Measurements from ENCODE around the gene AUH. TPM values are rescaled to one million over a fixed set of nuclear protein-coding genes. Genes with fewer than 3 reads are reported as not detected.

Gene AUH
- total RNA-seq, 2 experiments from 2014 or later, result 16.9 to 24.5 TPM

DNA sequence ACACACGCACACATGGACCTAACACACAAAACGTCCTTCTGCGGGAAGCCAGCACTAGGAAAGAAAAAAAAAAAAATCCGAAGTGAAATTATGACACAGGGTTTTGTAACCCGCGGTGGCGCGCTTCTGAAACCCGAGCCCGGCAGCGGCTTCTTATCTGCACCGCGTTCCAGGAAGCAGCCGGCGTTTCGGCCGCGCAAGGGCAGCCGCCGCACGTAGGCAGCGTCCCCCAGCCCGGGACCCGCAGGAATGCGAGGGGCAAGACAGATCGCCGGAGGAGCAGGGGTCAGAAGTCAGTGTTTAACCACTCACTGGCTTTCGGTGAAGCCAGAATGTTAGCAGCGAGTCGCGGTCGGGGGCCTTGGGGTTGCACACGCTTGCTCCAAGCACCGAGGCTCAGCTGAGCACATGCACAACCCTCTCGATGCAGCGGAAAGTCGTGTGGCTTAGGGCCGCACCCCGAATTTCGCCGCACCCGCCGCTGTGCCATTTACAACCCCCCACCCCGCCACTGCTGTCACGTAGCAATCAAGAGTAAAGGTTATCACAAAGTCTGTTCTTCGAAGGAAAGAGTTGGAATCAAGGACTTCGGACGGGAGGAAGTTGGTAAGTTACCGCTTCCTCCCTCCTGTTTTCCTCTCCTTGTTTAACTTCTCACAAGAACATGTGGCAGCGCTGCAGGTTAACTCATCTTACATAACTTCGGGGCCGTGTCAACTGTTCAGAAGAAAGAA is 167.9 kb downstream of the AUH start:
- H3K27ac ChIP-seq (ENCODE audit: low read depth, low read length, poor library complexity, severe bottlenecking), result peak overlapping the region; percentile 85
- H3K4me3 ChIP-seq (ENCODE audit: low read depth, low read length, poor library complexity, severe bottlenecking), result peak overlapping the region; percentile 52
- H3K9me2 ChIP-seq (ENCODE audit: insufficient read depth, low read length), result no peaks in the 10 kb centered on the region
- H3K4me2 ChIP-seq (ENCODE audit: low read length), result peak overlapping the region; percentile 61
- CTCF ChIA-PET (ENCODE audit: unreplicated experiment), result no interaction called here
- H2AFZ ChIP-seq (ENCODE audit: low read length), result peak overlapping the region; percentile 70
- TF ChIP-seq, protein P1, sequence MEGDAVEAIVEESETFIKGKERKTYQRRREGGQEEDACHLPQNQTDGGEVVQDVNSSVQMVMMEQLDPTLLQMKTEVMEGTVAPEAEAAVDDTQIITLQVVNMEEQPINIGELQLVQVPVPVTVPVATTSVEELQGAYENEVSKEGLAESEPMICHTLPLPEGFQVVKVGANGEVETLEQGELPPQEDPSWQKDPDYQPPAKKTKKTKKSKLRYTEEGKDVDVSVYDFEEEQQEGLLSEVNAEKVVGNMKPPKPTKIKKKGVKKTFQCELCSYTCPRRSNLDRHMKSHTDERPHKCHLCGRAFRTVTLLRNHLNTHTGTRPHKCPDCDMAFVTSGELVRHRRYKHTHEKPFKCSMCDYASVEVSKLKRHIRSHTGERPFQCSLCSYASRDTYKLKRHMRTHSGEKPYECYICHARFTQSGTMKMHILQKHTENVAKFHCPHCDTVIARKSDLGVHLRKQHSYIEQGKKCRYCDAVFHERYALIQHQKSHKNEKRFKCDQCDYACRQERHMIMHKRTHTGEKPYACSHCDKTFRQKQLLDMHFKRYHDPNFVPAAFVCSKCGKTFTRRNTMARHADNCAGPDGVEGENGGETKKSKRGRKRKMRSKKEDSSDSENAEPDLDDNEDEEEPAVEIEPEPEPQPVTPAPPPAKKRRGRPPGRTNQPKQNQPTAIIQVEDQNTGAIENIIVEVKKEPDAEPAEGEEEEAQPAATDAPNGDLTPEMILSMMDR (conservative IDR thresholded peaks at IDR 0.05; ENCODE audit: low read length), result no peak
- no peak for TF ChIP-seq EZH2phosphoT487 (IDR thresholded peaks at IDR 0.05; ENCODE audit: borderline replicate concordance, low read depth, low read length)
- BruUV-seq (replicated peaks), result no TSS peak
- POLR2A ChIA-PET, result no interaction called here
- H3K79me2 ChIP-seq (ENCODE audit: insufficient read depth, low read depth, low read length), result no peaks in the 10 kb centered on the region
- peaks cover 40% of the 10 kb centered on the region for H3K4me1 ChIP-seq (ENCODE audit: insufficient read depth, low read length, poor library complexity, severe bottlenecking)
- peak; percentile 66 for DNase-seq (ENCODE audit: low spot score)
- H3K36me3 ChIP-seq (ENCODE audit: insufficient read depth, low read length), result no peaks in the 10 kb centered on the region; the same call in 1 of the 2 replicates
- H3K9me3 ChIP-seq (ENCODE audit: low read length), result no peaks in the 10 kb centered on the region
- H4K20me1 ChIP-seq (ENCODE audit: insufficient read depth, low read length), result no peaks in the 10 kb centered on the region
- intact Hi-C loops (cut with micrococcal nuclease; ENCODE audit: unreplicated experiment), result loop anchor here (2.0 to 5.0 kb wide), 4 partner anchors 31 to 233 kb away; partner anchors contain the start of gene AUH

DNA sequence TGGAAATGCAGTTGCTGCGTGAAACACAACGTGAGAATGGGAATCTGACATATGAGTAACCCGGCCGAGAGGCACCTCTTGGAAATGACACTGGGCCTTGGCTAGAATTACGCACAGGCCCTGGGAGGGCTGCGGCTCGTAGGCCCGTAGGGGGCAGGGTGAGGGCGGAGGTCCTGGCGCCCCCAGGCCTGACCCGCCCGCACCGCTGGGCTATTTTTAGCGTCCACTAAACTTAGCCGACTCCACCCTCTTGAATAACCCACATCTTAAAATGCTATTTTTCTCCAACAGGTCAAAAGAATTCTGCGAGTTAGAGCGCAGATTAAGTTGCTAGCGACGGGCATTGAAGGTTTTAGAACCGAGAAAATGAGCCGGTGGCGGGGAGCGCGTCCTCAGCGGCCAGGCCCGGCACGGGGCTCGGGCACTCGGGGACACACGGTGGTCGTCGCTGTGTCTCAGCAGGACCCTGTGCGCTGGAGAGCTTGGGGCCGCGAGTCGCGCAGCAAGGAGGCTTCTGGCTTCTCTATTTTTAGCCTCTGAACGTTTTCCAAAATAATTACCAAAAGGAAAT is 168.5 kb downstream of the AUH start:
- H2AFZ ChIP-seq (ENCODE audit: low read length), result peak overlapping the region; percentile 70
- no peaks in the 10 kb centered on the region for H3K9me3 ChIP-seq (ENCODE audit: low read length)
- peaks cover 40% of the 10 kb centered on the region for H3K4me1 ChIP-seq (ENCODE audit: insufficient read depth, low read length, poor library complexity, severe bottlenecking)
- BruUV-seq (replicated peaks), result no TSS peak
- peak overlapping the region; percentile 61 for H3K4me2 ChIP-seq (ENCODE audit: low read length)
- intact Hi-C loops (cut with micrococcal nuclease; ENCODE audit: unreplicated experiment), result loop anchor here (2.0 to 5.0 kb wide), 4 partner anchors 30 to 234 kb away; partner anchors contain the start of gene AUH
- ChIA-PET POLR2A (interaction anchor here (0.7 to 1.9 kb wide), 7 partner anchors 10 to 200 kb away, joined by 3 to 19 read pairs (median 5); no protein-coding TSS in a partner anchor), CTCF (ENCODE audit: unreplicated experiment) (interaction anchor here (0.5 kb wide), 1 partner anchor 226 kb away, joined by 4 read pairs; no protein-coding TSS in a partner anchor)
- no peaks in the 10 kb centered on the region; the same call in 1 of the 2 replicates for H3K36me3 ChIP-seq (ENCODE audit: insufficient read depth, low read length)
- TF ChIP-seq, protein P1 (conservative IDR thresholded peaks at IDR 0.05; ENCODE audit: low read length), result peak; percentile 33; the same call in 1 of the 2 replicates
- TF ChIP-seq EZH2phosphoT487 (IDR thresholded peaks at IDR 0.05; ENCODE audit: borderline replicate concordance, low read depth, low read length), result no peak
- peak overlapping the region; percentile 85 for H3K27ac ChIP-seq (ENCODE audit: low read depth, low read length, poor library complexity, severe bottlenecking)
- H3K4me3 ChIP-seq (ENCODE audit: low read depth, low read length, poor library complexity, severe bottlenecking), result peak overlapping the region; percentile 52
- H3K9me2 ChIP-seq (ENCODE audit: insufficient read depth, low read length), result no peaks in the 10 kb centered on the region
- H3K79me2 ChIP-seq (ENCODE audit: insufficient read depth, low read depth, low read length), result no peaks in the 10 kb centered on the region
- peak; percentile 59 for DNase-seq (ENCODE audit: low spot score)
- H4K20me1 ChIP-seq (ENCODE audit: insufficient read depth, low read length), result no peaks in the 10 kb centered on the region
